IPS-NIHi11 (cell line): ENCODE results near the gene MTO1.
"Not testable (repeated sequence)": the region's sequence is repeated elsewhere in the genome, so short reads cannot be mapped to it uniquely, and the experiment has no call there.

Experiments
- DNase-seq: peaks from one replicate; pipeline ENCODE4 v3.0.0; 2012; ENCODE audit warnings: mixed read lengths, low spot score

The MTO1 gene

DNA sequence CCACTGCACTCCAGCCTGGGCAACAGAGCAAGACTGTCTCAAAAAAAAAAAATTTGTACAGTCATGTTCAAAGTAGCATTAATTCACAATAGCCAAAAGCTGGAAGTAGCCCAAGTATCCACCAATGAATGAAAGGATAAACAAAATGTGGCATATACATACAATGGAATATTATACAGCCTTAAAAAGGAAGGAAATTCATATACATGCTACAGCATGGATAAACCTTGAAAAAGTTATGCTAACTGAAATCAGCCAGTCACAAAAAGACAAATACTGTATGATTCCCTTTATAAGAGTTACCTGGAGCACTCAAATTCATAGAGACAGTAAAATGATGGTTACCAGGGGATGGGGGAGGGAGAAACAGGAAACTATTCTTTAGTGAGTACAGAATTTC lies 43.6 kb downstream of the MTO1 start:
- DNase-seq = no peak

DNA sequence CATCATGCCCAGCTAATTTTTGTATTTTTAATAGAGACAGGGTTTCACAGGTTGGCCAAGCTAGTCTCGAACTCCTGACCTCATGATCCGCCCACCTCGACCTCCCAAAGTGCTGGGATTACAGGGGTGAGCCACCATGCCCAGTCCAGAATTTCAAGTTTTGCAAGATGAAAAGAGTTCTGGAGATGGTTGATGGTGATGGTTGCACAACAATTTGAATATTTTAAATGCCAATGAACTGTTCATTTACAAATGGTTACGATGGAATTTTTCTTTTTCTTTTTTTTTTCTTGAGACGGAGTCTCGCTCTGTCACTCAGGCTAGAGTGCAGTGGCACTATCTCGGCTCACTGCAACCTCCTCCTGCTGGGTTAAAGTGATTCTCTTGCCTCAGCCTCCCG lies 44.2 kb downstream of the MTO1 start:
- DNase-seq = not testable (repeated sequence)

GRCh38 chr6:73506246-73506645 lies 44.7 kb downstream of the MTO1 start:
- no peak for DNase-seq

- no peak for DNase-seq
Measured at GRCh38 chr6:73508776-73509175, 47.2 kb downstream of the MTO1 start.

- DNase-seq = no peak
Measured at GRCh38 chr6:73509851-73510250, 48.3 kb downstream of the MTO1 start.

- no peak for DNase-seq
Measured at GRCh38 chr6:73511796-73512195, 50.3 kb downstream of the MTO1 start.

DNA sequence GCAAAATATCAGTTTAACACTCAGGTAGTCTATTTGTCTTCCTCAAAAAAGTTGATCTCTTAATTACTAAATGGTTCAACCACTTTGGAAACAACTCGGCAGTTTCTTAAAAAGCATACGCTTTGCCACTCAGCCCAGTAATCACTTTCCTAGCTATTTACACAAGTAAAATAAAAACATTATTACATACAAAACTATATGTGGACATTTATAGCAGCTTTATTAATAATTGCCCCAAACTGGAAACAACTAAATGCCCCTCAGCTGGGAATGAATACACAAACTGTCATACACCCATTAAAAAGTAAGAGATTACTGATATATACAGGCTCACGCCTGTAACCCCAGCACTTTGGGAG lies 51.9 kb downstream of the MTO1 start:
- DNase-seq = no peak

DNA sequence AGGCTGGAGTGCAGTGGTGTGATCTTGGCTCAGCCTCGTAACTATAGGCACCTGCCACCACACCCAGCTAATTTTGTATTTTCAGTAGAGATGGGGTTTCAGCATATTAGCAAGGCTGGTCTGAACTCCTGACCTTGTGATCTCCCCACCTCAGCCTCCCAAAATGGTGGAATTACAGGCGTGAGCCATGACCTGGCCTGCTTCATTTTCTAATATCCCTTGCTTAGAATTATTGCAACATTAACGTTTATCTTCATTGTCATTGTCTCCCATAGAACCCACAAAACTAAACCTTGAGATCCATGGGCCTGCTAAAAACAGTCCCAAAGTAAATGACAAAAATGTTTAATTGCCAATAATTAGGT lies 53.2 kb downstream of the MTO1 start:
- no peak for DNase-seq

- no peak for DNase-seq
Measured at GRCh38 chr6:73515204-73515655, 53.7 kb downstream of the MTO1 start.

DNA sequence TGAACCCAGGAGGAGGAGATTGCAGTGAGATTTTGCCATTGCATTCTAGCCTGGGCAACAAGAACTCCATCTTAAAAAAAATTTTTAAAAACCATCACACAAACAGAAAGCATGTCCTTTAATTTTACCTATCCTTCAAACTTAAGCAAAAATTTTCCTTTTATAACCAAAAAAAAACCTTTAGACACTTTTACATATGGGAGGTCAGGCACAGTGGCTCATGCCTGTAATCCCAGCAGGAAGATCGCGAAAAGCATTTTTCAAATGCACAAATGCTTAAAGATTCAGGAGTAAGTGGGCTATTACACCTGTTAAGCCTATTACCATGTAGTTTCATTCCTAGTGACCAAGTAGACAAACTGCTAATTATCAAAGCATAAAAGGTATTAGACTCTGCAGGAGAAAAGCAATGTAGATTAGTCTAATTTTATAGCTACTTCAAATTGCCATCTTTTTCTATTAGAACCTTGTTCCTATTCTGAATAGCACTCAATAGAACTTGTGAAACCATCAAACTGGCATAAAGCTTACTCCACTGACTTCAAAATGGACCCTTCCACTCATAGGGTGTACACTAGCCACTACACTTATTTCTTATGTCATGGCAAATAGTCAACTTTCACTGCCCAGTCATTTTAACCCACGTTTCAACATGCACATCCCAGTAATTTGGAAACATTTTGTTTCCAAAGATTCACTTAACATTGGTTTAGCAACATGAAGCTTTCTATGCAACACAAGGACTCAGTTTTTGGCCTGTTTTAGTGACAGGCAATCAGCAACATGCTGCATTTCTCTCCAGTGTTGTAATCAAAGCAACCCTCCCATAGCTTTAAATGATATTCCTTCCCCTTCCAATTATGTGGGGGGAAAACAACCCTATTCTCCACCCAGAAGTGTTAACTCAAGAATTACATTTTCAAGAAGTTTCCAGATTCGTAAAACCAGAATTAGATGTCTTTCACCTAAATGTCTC lies 55.3 kb downstream of the MTO1 start:
- DNase-seq = no peak

- DNase-seq = not testable (repeated sequence)
Measured at GRCh38 chr6:73518100-73518981, 56.8 kb downstream of the MTO1 start.

GRCh38 chr6:73518982-73519881 lies 57.7 kb downstream of the MTO1 start:
- not testable (repeated sequence) for DNase-seq

DNA sequence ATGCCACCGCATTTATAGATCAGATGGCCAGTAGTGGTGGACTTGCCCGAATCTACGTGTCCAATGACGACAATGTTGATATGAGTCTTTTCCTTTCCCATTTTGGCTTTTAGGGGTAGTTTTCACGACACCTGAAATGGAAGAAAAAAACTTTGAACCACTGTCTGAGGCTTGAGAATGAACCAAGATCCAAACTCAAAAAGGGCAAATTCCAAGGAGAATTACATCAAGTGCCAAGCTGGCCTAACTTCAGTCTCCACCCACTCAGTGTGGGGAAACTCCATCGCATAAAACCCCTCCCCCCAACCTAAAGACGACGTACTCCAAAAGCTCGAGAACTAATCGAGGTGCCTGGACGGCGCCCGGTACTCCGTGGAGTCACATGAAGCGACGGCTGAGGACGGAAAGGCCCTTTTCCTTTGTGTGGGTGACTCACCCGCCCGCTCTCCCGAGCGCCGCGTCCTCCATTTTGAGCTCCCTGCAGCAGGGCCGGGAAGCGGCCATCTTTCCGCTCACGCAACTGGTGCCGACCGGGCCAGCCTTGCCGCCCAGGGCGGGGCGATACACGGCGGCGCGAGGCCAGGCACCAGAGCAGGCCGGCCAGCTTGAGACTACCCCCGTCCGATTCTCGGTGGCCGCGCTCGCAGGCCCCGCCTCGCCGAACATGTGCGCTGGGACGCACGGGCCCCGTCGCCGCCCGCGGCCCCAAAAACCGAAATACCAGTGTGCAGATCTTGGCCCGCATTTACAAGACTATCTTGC lies 58.6 kb downstream of the MTO1 start:
- peak; percentile 31 for DNase-seq

GRCh38 chr6:73520688-73521350 lies 59.3 kb downstream of the MTO1 start, which contains the start of gene EEF1A1:
Gene EEF1A1 (minus strand): TSS chr6:73521032. CDS start chr6:73520026, 1,006 bp downstream.
- peak; percentile 94 for DNase-seq

DNA sequence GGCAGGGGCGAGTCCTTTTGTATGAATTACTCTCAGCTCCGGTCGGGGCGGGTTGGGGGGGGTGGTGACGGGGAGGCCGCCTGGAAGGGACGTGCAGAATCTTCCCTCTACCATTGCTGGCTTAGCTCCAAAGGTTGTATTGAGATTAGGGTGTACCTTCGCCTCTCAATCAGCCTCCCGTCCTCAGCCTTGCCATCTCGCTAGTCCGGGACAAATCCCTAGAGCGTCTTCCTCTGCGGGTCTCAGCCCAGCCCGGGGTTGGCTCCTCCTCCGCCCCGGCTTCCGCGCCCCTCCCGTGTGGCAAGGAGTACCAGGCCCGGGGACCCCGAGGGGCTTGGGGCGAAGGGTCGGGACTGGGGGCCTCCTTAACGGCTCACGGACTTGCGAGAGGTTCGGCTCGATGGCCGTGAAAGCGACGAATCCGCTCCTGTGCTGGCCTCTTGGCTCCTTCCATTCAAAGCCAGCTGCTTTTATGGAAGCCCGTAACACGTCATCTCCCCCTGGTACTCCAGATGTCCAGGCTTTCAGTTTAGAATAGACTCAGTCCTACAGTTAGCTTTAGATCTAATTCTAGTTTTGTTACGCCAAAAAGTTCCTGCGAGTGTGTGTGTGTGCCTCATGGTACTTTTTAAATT lies 59.9 kb downstream of the MTO1 start:
- DNase-seq = peak; percentile 74

DNA sequence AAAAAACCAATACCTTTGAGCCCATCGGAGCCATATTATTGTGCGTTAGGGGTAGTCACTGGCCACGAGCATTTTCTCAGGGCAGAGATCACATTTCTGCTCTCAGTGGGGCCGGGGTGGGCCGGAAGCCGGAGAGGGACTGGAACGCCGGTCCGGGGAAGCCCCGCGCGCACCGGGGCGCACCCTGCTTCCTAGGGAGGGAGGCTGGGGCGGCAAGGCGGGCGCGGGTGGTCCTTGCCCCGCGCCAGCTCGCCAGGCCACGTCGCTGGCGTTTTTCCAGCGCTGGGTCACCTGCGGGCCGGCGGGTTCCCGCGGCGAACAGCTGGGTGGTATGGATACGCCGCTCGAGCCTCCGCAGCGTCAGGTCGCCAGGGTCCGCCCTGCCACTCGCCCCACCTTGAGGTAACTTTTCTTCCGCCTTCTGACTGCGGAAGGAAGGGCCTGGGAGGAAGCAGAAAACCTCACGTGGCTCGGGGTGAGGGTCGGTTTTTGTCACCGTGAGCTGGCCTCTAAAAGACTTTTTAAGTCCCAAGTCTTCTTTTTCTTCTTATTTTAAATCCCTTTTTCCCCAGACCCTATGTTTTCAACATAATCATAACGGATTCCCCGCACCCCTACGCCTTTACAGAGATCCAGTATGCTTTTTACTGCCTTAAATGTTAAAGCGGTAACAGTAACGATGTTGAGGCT lies 62.0 kb downstream of the MTO1 start:
- DNase-seq = peak; percentile 18

DNA sequence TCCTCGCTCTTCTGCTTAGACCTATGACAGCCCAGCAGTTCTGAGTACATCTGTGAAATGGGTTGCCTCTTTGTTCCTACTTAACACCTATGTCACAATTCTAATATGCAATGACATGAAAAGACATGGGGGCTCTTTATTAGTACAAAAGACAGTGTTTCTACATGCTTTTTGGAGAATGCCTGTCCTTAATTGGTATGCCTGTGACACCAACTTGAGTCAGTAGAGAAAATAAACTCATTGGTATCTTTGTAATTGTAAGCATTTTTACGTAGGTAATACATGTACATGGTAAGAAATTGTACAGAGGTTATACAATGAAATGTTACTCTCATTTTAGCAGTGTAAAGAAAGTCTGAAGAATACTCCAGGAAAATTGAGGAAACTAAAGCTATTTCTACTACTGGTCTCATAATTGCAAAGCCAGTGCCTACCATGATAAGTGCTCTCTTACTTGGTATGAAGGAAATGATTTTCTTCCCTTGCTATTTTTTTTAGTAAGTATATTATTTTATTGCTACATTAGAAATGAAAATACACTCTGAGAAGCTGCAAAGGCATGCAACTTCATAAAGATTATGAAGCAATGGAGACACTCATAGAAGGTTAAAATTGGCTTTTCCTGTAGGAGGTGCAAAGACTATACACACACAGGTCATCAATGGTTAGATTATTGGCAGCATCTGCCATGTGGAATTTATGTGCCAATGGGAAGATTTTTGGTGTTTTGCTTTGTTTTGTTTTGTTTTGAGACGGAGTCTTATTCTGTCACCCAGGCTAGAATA lies 64.2 kb downstream of the MTO1 start:
- no peak for DNase-seq

GRCh38 chr6:73528897-73529296 lies 67.4 kb downstream of the MTO1 start:
- DNase-seq = no peak
